ENCODE results near the gene C16orf92. TPM values are rescaled to one million over a fixed set of nuclear protein-coding genes. Genes with fewer than 3 reads are reported as not detected.

The C16orf92 gene
- total RNA-seq, 2 experiments from 2014 or later: not detected

GRCh38 chr16:29995324-29995910 is 27.6 kb upstream of the C16orf92 start, which contains the start of gene HIRIP3:
Gene HIRIP3 (minus strand): TSS chr16:29995617. CDS start chr16:29995605, 12 bp downstream.
- CTCF ChIA-PET: interaction anchor here (0.8 to 2.1 kb wide), 2 partner anchors 10 to 295 kb away, joined by 3 to 7 read pairs; no protein-coding TSS in a partner anchor
- Histone ChIP-seq H3K4me1 (ENCODE audit: insufficient read depth, low read length) (peaks cover 30% of the 10 kb centered on the region), H3K27me3 (ENCODE audit: control insufficient read depth in 1 of 2, insufficient read depth in 2 of 2, low read length in 2 of 2) (no peaks in the 10 kb centered on the region), H3K27ac (ENCODE audit: low read depth in 1 of 2, low read length in 2 of 2) (peak within 1 kb of the TSS; percentile 98), H3K4me3 (ENCODE audit: low read length) (peak within 1 kb of the TSS; percentile 83), H3K36me3 (ENCODE audit: insufficient read depth, low read length) (peaks cover 44% of the 10 kb centered on the region), H3K9me3 (ENCODE audit: control insufficient read depth in 1 of 2, insufficient read depth in 1 of 2, low read length in 2 of 2) (no peaks in the 10 kb centered on the region)
- no peaks in the 10 kb centered on the region for H3K27me3 Mint-ChIP-seq
- DNase-seq (peak; percentile 74 to 92 (median 81)), ATAC-seq (ENCODE audit: poor library complexity) (peak; percentile 61)
- H3K4me1 Mint-ChIP-seq (ENCODE audit: low read depth): peaks cover 33% of the 10 kb centered on the region
- H3K27ac Mint-ChIP-seq: peak within 1 kb of the TSS; percentile 99
- POLR2A ChIA-PET: interaction anchor here (0.8 to 2.6 kb wide), 11 partner anchors 9 to 329 kb away, joined by 3 to 18 read pairs (median 4); partner anchors contain the start of genes ALDOA, CORO1A, KCTD13 and SEZ6L2
- H3K36me3 Mint-ChIP-seq (ENCODE audit: low read depth): peaks cover 65% of the 10 kb centered on the region
- TF ChIP-seq CTCF (IDR thresholded peaks at IDR 0.05): no peak
- H3K4me3 Mint-ChIP-seq: peak within 1 kb of the TSS; percentile 98
- no peaks in the 10 kb centered on the region for H3K9me3 Mint-ChIP-seq
- intact Hi-C loops (cut with DNase I, micrococcal nuclease): loop anchor here (1.0 to 10.0 kb wide), 10 partner anchors 22 to 1171 kb away; partner anchors contain the start of genes ATXN2L (in 1 of the 2), CDIPT (in 1 of the 2), FBXL19 (in 1 of the 2) and KCTD13 (in 1 of the 2)

- H3K4me1 Mint-ChIP-seq (ENCODE audit: low read depth): peaks cover 33% of the 10 kb centered on the region
- intact Hi-C loops (cut with DNase I, micrococcal nuclease): loop anchor here (1.0 to 10.0 kb wide), 12 partner anchors 23 to 1171 kb away; partner anchors contain the start of genes CDIPT (in 2 of the 2), ATXN2L (in 1 of the 2), FBXL19 (in 1 of the 2) and KCTD13 (in 1 of the 2)
- no peak for TF ChIP-seq CTCF (IDR thresholded peaks at IDR 0.05)
- Histone ChIP-seq H3K27me3 (ENCODE audit: control insufficient read depth in 1 of 2, insufficient read depth in 2 of 2, low read length in 2 of 2) (no peaks in the 10 kb centered on the region), H3K9me3 (ENCODE audit: control insufficient read depth in 1 of 2, insufficient read depth in 1 of 2, low read length in 2 of 2) (no peaks in the 10 kb centered on the region), H3K27ac (ENCODE audit: low read depth in 1 of 2, low read length in 2 of 2) (peak within 1 kb of the TSS; percentile 98), H3K36me3 (ENCODE audit: insufficient read depth, low read length) (peaks cover 40% of the 10 kb centered on the region), H3K4me1 (ENCODE audit: insufficient read depth, low read length) (peaks cover 30% of the 10 kb centered on the region), H3K4me3 (ENCODE audit: low read length) (peak within 1 kb of the TSS; percentile 83)
- no peaks in the 10 kb centered on the region for H3K9me3 Mint-ChIP-seq
- peak within 1 kb of the TSS; percentile 98 for H3K4me3 Mint-ChIP-seq
- H3K27me3 Mint-ChIP-seq: no peaks in the 10 kb centered on the region
- ATAC-seq (ENCODE audit: poor library complexity) (peak; percentile 95), DNase-seq (peak; percentile 97 to 100 (median 99))
- ChIA-PET POLR2A (interaction anchor here (1.0 to 2.6 kb wide), 14 partner anchors 8 to 330 kb away, joined by 3 to 18 read pairs (median 4); partner anchors contain the start of genes ALDOA, CORO1A, DOC2A and KCTD13), CTCF (interaction anchor here (0.8 to 2.1 kb wide), 2 partner anchors 10 to 295 kb away, joined by 3 to 7 read pairs; no protein-coding TSS in a partner anchor)
- H3K36me3 Mint-ChIP-seq (ENCODE audit: low read depth): peaks cover 62% of the 10 kb centered on the region
- H3K27ac Mint-ChIP-seq: peak within 1 kb of the TSS; percentile 99
Observed at GRCh38 chr16:29995911-29996765, 26.9 kb upstream of the C16orf92 start, which contains the start of gene INO80E. Gene INO80E (plus strand): TSS chr16:29996241. CDS start chr16:29996311, 70 bp downstream.
